GM18907 (cell line): ENCODE data around the gene ANKRD63.

Experiments
- ATAC-seq: cut with Tn5 transposase; IDR thresholded peaks from one replicate; pipeline ENCODE4 v1.9.1; 2021; ENCODE audit warnings: mild to moderate bottlenecking, moderate library complexity; ENCODE audit not compliant: unreplicated experiment

Gene ANKRD63

DNA sequence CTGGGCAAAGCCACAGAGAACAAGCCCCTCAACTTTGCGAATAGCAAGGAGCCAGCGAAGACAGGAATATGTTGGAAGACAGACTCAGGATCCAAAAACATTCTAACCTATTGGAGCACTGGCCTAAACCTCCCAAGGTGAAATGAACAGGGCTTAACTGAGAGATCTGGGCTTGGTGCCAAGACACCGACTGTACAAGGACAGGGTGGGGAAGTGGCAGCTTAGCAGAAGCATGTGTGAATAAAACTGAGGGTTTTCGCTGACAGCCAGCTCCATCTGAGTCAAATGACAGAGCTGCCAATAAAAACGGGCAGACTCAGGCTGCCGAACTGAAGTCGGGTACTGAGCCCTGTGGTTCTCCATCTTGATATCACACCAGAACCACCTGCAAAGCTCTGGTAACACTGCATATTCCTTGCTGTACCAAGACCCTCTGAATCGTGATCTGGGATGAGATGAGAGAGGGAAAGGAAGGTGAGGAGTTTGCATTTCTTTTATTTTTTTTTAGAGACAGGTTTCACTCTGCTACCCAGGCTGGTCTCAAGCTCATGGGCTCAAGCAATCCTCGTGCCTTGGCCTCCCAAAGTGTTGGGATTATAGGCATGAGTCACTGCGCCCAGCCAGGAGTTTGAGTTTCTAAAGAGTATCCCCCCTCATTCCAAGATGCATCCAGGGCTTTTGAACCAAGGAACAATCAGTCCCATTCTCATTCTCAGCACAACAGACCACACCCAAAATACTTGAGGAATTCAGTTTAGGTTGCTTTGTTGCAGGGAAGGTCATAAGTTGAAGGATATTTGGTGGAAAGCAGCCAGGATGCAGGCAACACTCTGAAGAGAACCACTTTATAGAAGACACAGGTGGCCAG is 30.9 kb upstream of the ANKRD63 start:
- ATAC-seq = no peak

DNA sequence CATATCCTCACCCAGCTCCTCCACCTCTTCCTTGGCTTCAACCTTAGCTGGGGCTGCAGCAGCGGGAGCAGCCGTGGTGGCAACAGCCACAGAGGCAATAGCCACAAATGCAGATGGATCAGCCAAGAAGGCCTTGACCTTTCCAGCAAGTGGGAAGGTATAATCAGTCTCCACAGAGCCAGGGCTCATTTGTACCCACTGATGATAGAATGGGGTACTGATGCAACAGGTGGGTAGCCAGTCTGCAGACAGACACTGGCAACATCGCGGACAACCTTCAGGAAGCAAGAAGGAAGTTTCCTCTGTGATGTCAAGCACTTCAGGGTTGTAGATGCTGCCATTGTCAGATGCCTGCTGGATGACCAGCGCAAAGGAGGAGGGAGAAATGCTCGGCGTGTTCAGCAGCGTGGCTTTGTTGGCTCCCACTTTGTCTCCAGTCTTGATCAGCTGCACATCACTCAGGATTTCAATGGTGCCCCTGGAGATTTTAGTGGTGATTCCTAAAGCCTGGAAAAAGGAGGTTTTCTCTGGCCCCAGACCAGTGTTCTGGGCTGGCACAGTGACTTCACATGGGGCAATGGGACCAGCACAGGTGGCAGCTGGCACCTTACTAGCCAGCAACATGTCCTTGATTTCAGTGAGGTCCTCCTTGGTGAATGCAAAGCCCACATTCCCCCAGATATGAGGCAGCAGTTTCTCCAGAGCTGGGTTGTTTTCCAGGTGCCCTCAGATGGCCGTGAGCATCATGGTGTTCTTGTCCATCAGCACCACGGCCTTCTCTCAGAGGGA is 29.7 kb upstream of the ANKRD63 start:
- ATAC-seq = no peak

DNA sequence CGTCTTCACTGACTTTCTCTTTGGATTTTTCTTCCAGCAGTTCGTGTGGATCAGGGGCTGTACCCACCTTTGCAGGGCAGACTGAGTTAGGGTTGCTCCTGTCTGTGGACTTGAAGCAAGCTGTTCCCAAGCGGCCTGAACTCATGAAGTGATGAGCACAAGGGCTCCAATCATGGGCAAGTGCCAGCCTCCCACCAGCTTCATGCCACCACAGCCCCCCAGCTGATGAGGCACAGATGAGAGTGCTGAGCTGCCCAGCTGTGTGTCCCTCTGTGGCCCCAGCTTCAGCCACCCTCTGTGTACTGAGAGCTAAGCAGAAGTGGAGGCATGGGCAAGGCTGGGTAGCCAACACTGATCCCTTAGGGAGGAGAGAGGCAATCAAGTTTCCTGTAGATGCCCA is 28.1 kb upstream of the ANKRD63 start:
- no peak for ATAC-seq

DNA sequence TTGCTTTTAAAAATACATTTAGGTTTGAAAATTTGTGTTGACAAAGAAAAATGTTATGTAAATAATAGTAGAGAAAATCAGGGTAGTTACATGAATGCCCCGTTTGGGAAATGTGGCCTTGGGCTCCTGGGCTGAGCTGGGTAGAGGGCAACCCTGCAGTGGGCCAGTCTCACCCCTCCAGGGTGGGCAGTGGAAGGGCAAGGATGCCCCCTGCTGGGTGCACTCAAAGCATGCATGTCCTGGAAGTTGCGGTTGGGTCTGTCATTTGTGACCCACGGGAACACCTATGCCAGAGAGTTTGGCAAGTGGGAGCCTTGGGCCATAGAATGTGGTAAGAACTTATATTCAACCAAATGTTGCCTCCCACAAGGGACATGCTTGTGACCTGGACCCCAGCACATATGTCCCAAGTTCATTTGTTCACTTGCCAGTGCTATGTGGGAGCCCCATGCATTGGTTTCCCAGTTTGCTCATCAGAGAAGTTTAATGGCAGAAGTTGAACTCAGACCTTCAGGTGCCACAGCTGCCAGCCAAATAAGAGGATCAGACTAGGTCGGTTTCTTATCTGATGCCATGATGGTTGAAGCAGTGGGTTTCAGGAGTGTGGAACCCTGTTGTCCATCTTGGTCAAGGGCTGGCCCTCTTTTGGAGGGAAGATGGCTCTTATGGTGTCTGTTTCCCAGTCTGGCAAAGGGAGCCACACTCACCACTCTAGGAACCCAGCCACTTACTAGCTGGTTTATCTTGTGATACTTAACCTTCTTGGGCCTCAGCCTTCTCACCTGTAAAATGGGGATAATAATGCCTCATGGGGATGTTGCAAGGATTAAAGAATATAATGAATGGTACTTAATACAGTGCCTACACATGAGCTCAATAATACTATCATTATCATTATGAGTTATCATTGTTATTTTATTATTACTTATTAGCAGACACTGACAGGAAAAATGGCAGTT is 27.4 kb upstream of the ANKRD63 start:
- ATAC-seq = no peak

DNA sequence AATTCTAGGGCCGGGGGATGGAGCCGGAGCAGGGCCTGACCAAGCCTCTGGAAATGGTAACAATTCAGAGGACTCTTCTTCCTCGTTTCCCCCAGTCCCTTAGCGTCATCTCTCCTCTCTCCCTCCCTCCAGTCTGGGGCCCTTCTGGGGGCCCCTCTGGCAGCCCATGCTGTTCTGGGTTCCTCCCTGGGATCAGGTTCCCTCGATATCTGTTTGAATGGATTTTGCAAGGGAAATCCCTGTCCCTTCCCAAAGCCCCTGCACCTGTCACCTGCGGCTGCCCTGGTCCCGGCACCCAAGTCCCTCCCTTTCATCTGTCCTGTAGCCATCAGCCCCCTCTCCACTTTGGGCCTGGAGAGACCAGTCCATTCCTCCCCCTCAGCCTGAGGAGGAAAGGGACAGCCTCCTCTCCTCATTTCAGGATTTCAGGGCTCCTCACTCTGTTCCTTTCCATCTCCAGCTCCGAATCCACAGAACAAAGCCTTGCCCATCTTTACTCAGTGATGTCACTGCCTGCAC is 26.5 kb upstream of the ANKRD63 start:
- ATAC-seq = no peak

DNA sequence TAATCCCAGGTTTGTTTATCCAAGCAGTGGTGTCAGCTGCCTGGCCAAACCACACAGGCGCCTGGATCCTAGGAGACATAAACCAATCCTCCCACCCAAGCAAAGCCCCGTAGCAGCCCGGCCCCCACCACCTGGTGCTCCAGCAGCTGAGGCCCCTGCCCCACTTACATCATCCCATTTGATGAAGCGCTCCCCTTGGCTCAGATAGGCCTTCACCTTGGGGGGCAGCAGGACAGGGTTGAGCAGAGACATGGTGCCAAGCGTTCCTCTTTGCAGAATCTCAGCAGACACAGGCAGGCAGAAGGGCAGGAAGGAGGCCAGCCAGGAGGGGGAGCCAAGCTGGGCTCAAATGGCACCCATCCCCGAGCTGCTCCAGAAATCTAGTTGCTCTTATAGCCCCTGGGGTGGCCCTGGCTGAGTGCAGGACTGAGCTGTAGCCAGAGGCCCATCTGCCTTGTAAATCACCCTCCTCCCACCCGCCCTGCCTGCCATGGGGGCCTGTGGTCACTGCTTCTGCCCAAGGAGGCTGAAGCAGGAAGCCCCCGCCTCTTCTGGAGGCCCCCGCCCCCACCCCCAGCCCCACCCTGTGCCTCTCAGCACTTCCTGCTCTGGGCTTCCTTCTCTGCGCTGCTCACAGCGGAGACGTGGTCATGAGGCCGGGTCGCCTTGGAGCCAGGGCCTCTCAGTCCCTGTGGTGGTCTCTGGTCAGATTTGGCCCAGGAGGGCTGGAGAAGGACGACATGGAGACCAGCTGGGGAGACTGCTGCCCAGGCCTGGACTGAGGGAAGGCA is 24.8 kb upstream of the ANKRD63 start, which contains the start of gene PLCB2:
TSS of gene PLCB2 (minus strand) at position 515 of the 791 bp plus-strand sequence. CDS start at position 252, 263 bp downstream.
- peak; percentile 65 for ATAC-seq

DNA sequence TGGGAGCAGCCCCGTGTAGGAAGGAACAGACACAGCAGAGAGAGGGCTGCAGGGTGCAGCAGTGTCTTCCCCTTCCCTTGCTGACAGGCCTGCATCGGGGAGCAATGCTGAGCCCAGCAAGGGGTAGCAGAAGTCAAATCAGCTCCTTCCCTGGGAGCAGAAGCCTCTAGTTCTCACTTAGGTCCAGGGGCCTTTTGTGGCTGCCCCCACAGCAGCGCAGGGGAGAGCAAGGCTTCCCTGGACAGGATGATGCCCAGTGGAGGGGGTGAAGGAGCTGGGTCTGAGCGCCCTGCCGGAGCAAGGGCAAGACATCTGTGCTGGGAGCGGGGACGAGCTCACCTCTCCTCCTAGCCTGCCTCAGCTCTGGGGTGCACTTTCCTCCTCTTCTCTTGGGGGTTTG is 24.0 kb upstream of the ANKRD63 start:
- ATAC-seq = no peak

DNA sequence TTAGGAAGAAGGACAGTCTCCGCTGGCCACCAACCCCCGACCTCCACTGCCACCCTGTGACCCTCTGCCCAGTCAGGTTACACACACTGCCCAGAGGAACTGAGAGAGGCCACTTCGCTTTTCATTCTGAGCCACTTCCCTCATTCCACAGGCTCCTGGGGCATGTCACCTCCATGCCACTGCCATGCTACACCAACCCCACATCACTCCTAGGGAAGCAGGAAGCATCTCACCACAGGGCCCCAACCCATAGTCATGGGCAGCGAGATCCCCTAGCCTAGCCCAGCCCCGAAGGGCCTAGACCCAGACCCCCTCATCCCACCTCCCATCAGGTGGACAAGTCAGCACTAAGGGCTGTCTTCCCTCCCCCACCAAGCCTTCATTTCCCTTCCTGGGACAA is 23.5 kb upstream of the ANKRD63 start:
- no peak for ATAC-seq

DNA sequence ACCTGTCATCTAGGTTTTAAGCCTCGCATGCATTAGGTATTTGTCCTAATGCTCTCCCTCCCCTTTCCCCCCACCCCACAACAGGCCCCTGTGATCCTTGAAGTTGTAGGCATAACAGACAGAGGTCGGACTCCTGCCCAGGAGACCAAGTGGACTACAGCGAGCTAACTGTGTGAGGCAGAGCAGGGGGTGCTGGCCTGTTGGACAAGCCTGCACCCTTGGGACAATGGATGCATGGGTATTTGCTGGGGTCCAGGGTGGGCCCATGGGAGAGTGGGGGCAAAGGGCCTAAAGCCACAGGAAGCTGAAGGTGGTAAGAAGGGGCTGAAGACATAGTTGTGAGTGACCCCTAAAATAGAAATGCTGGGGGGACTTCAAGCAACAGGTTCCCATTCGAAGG is 22.4 kb upstream of the ANKRD63 start:
- ATAC-seq = no peak

DNA sequence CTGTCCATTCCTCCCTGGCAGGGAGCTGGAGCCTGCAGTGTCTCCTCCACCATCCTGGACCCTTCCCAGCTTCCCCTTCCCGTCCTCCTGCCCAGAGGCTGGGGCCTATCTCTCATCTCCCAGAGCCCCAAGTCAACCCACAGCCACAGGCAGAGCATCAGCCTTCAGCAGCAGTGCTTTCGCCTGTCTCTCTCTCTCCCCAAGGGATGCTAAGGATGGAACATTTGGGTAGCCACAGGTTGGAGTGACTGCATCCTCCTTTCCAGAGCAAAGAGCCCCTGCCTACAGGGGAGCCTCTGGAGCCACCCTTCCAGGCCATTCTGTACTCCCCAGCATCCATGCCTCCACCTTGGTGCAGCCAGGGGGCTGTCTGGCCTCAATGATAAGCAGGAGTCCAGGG is 20.7 kb upstream of the ANKRD63 start:
- no peak for ATAC-seq

DNA sequence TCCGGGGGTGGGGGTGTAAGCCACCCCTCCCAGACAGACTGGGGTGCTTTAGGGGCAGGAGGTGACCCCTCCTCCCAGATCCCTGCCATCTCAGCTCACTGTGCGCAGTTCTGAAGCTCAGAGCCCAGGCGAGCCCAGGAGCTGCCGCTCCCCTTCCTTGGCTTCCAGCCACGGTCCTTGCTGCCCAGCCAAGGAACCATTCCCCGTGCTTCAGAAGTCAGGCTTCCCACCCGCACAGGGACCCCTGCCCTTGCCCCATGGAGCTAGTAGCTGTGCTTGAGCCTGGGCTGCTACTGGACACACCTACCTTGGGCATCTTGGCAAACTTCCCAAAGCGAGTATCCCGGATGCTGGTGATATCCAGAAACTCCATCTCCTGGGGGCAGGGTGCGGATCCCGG is 20.1 kb upstream of the ANKRD63 start:
- no peak for ATAC-seq

DNA sequence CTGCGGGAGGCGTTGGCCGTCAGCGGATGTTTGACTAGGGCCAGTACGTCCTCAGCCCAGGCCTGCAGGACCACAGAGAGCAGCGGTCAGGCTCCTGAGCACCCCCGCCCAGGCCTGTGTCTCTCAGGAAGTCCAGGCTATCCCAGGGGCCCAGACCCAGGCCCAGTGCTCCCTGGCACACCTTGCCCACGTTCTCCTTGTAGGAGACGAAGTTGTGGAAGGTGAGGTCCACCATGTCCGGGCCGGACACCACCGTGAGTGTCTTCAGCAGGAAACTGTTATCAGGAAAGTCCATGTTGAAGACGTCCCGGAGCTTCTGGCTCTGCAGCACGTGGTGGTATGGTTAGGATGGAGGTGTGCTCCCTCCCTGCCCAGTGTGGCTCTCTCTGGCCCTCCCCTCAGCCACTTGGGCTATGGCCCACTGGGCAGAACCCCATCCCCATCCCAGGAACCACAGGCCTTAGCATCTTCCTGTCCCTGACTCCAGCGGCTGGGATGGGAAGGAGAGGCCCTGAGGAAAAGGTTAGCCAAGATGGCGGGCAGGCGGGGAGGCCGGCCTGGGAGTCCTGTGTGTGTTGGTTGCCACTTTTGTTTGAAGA is 19.5 kb upstream of the ANKRD63 start:
- ATAC-seq = no peak

DNA sequence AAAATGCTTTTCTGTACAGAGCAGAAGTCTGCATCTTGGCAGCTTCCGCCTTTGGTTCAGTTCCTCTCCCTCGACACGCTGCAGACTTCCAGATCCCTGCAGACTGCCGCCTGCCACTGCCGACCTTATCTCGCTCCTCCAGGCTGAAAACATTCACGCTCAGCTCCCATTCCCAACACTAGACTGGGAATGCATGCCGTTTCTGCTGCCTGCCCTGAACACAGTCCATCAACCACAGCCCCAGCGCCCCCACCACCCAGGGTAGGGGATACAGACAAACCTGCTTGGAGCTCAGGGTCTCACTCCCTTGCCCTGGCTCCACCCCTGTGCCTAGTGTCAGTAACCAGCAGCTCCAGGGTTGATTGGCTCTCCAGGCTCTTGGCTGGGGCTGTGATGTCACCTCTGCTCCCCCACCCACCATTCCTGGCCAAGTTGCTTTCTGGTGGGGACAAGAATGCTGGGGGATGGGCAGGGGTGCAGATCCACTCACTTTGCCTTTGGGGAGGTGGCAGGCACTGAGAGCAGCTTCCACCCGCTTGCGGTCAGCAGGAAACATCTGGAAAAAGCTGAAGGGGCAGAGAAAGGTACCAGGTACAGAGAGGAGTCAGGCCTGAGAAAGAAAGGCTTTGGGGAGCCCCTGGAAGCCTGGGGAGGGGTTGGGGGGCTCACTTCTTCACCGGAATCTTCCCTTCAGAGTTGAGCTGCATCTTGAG is 18.8 kb upstream of the ANKRD63 start:
- no peak for ATAC-seq

DNA sequence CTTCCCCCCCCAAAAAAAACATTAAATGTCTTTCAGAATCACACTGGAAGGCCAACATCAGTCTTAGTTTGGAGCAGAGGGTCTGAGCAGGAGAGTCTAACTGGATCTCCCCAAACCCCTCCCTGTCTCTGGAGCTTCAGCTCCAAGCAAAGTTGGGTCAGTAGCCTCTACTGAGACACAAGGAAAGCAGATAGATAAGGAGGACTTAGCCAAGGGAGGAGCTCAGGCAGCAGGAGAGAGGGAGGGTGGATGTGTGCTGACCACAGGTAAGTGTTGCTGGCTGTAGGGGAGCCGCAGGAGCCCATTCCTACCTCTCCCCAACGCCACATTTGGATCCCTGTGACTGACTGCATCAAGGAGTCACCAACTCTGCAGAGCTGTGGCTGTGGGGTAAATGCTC is 17.9 kb upstream of the ANKRD63 start:
- no peak for ATAC-seq

DNA sequence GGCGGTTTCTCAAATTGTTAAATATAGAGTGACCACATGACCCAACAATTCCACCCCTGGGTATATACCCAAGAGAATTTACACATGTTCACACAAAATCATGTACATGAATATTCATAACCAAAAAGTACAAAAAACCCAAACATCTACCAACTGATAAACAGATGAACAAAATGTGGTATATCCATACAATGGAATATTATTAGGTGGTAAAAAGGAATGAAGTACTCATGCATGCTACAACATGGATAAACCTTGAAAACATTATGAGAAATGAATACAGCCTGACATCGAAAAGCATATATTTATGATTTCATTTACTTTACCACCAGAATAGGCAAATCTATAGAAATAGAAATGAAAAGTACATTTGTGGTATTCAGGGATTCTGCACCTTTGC is 17.5 kb upstream of the ANKRD63 start:
- no peak for ATAC-seq

DNA sequence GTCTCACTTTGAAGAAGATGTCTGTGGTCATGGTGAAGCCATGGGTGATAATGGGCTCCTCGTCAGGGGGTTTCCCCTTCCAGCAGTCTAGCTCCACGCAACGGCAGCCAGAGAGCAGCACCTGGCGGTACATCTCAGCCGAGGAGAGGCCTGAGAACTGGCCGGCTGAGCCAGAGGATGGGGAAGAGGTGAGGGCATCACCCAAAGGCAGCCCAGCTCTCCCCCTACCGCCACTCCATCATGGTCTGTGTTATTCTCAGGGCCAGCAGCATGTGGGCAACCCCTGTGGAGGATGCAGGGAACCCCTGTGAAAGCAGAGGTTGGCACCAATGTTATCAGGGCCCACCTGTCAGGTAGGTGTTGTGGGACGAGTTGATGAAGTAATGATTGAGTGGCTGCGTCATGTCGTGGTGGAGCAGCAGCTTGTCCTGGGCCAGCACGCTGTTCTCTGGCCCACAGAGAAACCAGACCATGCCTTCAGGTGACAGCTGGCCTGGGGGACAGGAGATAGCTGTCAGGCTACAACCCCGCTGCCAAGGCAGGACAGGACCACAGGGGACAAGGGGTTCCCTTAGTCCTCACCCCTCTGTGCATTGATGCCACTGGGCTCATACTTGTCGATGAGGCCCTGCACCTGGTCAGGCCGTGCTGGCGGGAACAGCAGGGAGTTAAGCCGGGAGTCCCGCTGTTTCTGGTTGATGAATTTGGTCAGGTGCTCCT is 15.5 kb upstream of the ANKRD63 start:
- ATAC-seq = no peak

DNA sequence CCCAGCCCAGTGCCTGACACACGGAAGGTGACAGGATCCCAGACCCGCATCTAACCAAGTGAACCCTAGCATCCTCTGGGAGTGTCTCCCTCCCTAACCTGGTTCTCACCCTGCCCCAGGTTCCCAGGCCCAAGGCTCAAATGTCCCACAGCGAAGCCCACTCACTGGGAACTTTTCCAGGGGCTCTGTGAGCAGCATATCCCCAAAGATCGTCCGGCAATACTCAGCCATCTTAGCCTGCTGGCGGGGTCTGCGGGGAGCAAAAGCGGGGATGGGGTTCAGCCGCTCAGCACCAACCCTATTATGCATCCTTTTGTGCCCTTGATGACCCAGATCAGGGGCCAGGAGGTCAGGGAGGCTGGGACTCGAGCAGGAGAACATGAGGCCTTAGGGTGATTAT is 14.5 kb upstream of the ANKRD63 start:
- no peak for ATAC-seq

DNA sequence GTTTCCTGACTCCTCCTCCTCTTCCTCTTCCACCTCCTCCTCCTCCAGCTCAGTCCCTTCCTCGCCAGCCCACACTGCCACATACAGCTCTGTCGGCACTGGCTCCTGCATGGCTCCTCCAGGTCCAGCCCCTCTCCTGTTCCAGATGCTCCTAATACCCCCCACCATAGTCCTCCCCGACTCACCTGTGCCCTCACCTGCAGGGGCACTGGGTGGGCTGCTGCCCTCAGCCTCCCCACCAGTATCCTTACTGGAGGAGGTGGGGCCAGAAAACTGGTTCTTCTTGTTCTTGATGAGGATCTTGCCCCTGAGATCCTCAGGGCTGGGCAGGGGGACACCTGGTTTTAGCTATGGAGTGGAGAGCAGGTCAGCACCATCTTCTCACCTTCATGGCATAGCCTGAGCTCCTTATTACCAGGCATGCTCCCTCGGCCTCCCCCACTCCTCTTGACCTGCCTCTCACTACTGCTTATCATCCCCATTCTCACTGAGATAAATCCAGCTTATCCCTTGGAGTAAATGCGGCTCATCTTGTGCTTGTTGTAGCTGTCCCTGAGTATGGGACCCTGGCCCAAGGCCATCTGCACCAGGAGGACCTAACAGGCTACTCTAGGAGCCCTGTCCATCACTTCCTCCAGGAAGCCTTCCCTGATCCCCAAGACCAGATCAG is 13.8 kb upstream of the ANKRD63 start:
- no peak for ATAC-seq
